GM13977 (cell line): ENCODE data around the gene DEPP1.

Source experiments
- DNase-seq: peaks from one replicate; pipeline ENCODE4 v3.0.0; 2012; ENCODE audit warnings: low spot score
- in situ Hi-C: fragments of 300-500 bp; cut with MboI; formaldehyde crosslinking; loops from one replicate; pipeline ENCODE4 v1.12.0; 2022; ENCODE audit warnings: low sequenced_read_pairs, low pct_unique_long_range_greater_than_20kb, mixed read lengths, inconsistent platforms; ENCODE audit not compliant: unreplicated experiment
- TF ChIP-seq, protein P1 (sequence below): IDR thresholded peaks from 2 replicates; pipeline ENCODE4 v1.5.1; 2012; ENCODE audit warnings: mild to moderate bottlenecking, control low read depth; ENCODE audit not compliant: insufficient read depth; ENCODE audit errors: extremely low read depth, missing control alignments

Gene DEPP1

GRCh38 chr10:44970812-44971395 is 7.7 kb downstream of the DEPP1 start:
- TF ChIP-seq, protein P1, sequence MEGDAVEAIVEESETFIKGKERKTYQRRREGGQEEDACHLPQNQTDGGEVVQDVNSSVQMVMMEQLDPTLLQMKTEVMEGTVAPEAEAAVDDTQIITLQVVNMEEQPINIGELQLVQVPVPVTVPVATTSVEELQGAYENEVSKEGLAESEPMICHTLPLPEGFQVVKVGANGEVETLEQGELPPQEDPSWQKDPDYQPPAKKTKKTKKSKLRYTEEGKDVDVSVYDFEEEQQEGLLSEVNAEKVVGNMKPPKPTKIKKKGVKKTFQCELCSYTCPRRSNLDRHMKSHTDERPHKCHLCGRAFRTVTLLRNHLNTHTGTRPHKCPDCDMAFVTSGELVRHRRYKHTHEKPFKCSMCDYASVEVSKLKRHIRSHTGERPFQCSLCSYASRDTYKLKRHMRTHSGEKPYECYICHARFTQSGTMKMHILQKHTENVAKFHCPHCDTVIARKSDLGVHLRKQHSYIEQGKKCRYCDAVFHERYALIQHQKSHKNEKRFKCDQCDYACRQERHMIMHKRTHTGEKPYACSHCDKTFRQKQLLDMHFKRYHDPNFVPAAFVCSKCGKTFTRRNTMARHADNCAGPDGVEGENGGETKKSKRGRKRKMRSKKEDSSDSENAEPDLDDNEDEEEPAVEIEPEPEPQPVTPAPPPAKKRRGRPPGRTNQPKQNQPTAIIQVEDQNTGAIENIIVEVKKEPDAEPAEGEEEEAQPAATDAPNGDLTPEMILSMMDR = no peak
- in situ Hi-C loops = no loop called here
- no peak for DNase-seq

GRCh38 chr10:44969854-44970253 is 8.8 kb downstream of the DEPP1 start:
- TF ChIP-seq, protein P1 = no peak
- no peak for DNase-seq
- in situ Hi-C loops = no loop called here

GRCh38 chr10:44968500-44969400 is 9.9 kb downstream of the DEPP1 start:
- in situ Hi-C loops = no loop called here
- no peak for DNase-seq
- TF ChIP-seq, protein P1 = no peak

DNA sequence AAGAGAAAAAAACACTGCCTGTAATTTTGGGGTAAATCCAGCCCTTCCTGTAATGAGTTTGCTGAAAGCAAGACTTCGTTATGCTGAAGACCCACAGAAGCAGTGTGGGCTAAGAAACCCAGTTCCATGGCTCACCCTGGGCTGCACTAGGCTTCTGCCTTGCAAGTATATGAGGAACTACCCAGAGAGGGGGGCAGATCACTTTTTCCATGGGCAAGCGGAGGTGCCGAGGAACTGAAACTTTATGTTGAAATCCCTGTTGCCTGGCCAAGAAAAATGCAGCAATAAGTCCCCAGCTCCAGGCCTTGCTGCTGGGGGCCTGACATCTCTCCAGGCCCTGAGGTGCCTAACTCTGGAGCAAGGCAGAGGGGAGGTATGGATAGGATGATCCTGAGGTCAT is 10.5 kb downstream of the DEPP1 start:
- TF ChIP-seq, protein P1 = no peak
- in situ Hi-C loops = no loop called here
- DNase-seq = no peak

DNA sequence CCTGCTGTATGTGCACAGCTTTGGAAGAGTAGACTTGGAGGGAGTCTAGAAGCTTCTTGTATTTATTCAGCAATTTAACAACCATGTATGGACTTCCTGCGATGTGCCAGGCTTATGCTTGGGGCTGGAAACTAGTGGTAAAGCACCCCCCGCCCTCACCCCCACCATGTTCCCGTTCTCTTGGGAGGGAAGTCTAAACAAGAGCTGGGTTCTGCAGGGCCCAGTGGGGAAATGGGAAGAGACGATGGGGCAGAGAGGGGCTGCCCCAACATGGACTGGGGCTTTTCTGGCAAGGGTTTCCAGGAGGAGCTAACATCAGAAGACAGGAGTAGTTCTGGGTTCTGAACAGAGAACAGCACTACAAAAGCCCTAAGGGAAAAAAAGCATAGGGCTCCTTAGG is 11.0 kb downstream of the DEPP1 start:
- DNase-seq = no peak
- in situ Hi-C loops = no loop called here
- TF ChIP-seq, protein P1 = no peak

DNA sequence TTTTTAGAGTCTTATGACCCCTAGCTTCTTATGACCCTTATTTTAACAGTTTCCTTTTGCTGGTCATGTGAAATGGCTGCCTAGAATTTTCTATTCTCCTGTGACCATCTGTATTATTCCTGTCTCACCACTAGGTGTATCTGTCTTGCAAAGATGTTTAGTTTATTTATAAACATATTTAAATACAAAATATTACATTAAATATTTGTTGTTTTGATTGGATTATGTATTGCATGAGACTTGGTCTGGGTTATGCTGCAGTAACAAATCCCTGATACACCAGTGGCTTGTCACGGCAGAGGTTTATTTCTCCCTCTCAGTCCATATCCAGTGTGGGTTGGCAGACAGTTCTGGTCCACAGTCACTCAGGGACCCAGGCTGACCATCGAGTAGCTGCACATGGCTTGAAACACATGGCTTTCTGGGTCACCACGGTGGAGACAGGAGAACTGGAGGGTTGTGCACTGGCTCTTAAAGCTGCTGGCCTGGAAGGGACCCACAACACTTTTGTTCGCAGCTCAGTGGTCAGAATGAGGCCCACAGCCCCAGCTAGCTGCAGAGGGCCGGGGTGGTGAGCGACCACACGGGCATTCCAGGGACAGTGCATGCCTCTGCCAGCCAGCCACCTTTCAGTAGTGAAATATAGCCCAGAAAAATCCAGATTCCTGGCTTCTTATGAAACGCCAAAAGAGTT is 11.6 kb downstream of the DEPP1 start:
- in situ Hi-C loops = no loop called here
- no peak for DNase-seq
- TF ChIP-seq, protein P1 = peak; percentile 22
